Liver (tissue), 9 donors: ENCODE measurements around the gene ACOXL. TPM values are rescaled to one million over a fixed set of nuclear protein-coding genes. Genes with fewer than 3 reads are reported as not detected.

Source experiments
- DNase-seq: peaks from one replicate; pipeline ENCODE4 v3.0.0-alpha.2; 2017; ENCODE audit warnings: low spot score
- H3K27ac ChIP-seq, 2 donors: one replicate each; pipeline ENCODE4 v1.7.0; 2013; ENCODE audit warnings: inconsistent platforms in 2 of 2, low read length in 2 of 2, control low read depth in 1 of 2, low read depth in 1 of 2, mild to moderate bottlenecking in 1 of 2
- H3K27me3 ChIP-seq, 4 donors: one replicate each; pipeline versions ENCODE4 v1.6.1 to v1.7.0; 2013; ENCODE audit warnings: low read length in 3 of 4, inconsistent platforms in 1 of 4, mild to moderate bottlenecking in 1 of 4, moderate library complexity in 1 of 4; ENCODE audit not compliant: control insufficient read depth in 4 of 4, insufficient read depth in 4 of 4
- H3K36me3 ChIP-seq, 4 donors: one replicate each; pipeline versions ENCODE4 v1.6.1 to v1.7.0; 2013; ENCODE audit warnings: low read length in 3 of 4, mild to moderate bottlenecking in 3 of 4, low read depth in 1 of 4, moderate library complexity in 1 of 4; ENCODE audit not compliant: control insufficient read depth in 4 of 4, insufficient read depth in 3 of 4
- H3K4me1 ChIP-seq, 4 donors: one replicate each; pipeline versions ENCODE4 v1.6.1 to v1.7.0; 2013; ENCODE audit warnings: low read length in 3 of 4, mild to moderate bottlenecking in 3 of 4, moderate library complexity in 1 of 4; ENCODE audit not compliant: control insufficient read depth in 4 of 4, insufficient read depth in 4 of 4
- H3K4me3 ChIP-seq, 3 donors: one replicate each; pipeline versions ENCODE4 v1.6.1 to v1.7.0; 2013; ENCODE audit warnings: low read length in 3 of 3, control low read depth in 1 of 3, low read depth in 1 of 3, mild to moderate bottlenecking in 1 of 3
- H3K9ac ChIP-seq, 2 donors: one replicate each; pipeline ENCODE4 v1.7.0; 2013; ENCODE audit warnings: low read length in 2 of 2, mild to moderate bottlenecking in 2 of 2, moderate library complexity in 2 of 2, control low read depth in 1 of 2, low read depth in 1 of 2
- H3K9me3 ChIP-seq, 4 donors: one replicate each; pipeline versions ENCODE4 v1.6.1 to v1.7.0; 2013; ENCODE audit warnings: low read length in 3 of 4; ENCODE audit not compliant: control insufficient read depth in 4 of 4
- ATF3 ChIP-seq: IDR thresholded peaks from 2 replicates; pipeline ENCODE4 v1.6.1; 2016; ENCODE audit warnings: antibody characterized with exemption
- CTCF ChIP-seq: fragments of 150-350 bp; IDR thresholded peaks from 2 replicates; pipeline ENCODE4 v1.5.1; 2017; ENCODE audit warnings: improper control_type of control experiment, low read depth, low read length; ENCODE audit not compliant: missing input control
- GABPA ChIP-seq, 2 donors: IDR thresholded peaks in 1 of 2; conservative IDR thresholded peaks in 1 of 2; 2 replicates each; pipeline ENCODE4 v1.6.1; 2016; ENCODE audit warnings: antibody characterized with exemption in 2 of 2, mild to moderate bottlenecking in 1 of 2, moderate library complexity in 1 of 2
- HNF4G ChIP-seq: IDR thresholded peaks from 2 replicates; pipeline ENCODE4 v1.6.1; 2016; ENCODE audit warnings: antibody characterized with exemption
- JUND ChIP-seq, 2 donors: IDR thresholded peaks; 2 replicates each; pipeline ENCODE4 v1.6.1; 2016; ENCODE audit warnings: antibody characterized with exemption in 2 of 2
- MAX ChIP-seq: IDR thresholded peaks from 2 replicates; pipeline ENCODE4 v1.6.1; 2016; ENCODE audit warnings: antibody characterized with exemption
- NR2F2 ChIP-seq: IDR thresholded peaks from 2 replicates; pipeline ENCODE4 v1.6.1; 2016; ENCODE audit warnings: antibody characterized with exemption
- RAD21 ChIP-seq, 2 donors: IDR thresholded peaks; 2 replicates each; pipeline ENCODE4 v1.6.1; 2016; ENCODE audit warnings: antibody characterized with exemption in 2 of 2, mild to moderate bottlenecking in 2 of 2
- REST ChIP-seq: IDR thresholded peaks from 2 replicates; pipeline ENCODE4 v1.6.1; 2016; ENCODE audit warnings: antibody characterized with exemption, mild to moderate bottlenecking
- RXRA ChIP-seq, 2 donors: IDR thresholded peaks; 2 replicates each; pipeline ENCODE4 v1.6.1; 2017 to 2018; ENCODE audit warnings: antibody characterized with exemption in 2 of 2, mild to moderate bottlenecking in 1 of 2
- SP1 ChIP-seq: IDR thresholded peaks from 2 replicates; pipeline ENCODE4 v1.6.1; 2018; ENCODE audit warnings: antibody characterized with exemption, mild to moderate bottlenecking
- YY1 ChIP-seq: IDR thresholded peaks from 2 replicates; pipeline ENCODE4 v1.6.1; 2016; ENCODE audit warnings: antibody characterized with exemption, mild to moderate bottlenecking
- ZBTB33 ChIP-seq: IDR thresholded peaks from 2 replicates; pipeline ENCODE4 v1.6.1; 2016; ENCODE audit warnings: antibody characterized with exemption
- WGBS: extraction: QIAGEN DNeasy Blood & Tissue Kit; methylation state at CpG from one replicate; pipeline ENCODE4 v1.1.7; 2013; 5-methylcytosine and 5-hydroxymethylcytosine counted together
- polyA plus RNA-seq, 2 donors: library from polyadenylated mRNA; stranded (reverse) in 1 of 2; unstranded in 1 of 2; fragments of 200-250 nt in 1 of 2; fragments of >200 nt in 1 of 2; fragmentation: Nextera tagmentation in 1 of 2; extraction: Ambion mirVana in 1 of 2; gene quantifications; one replicate each; pipeline versions ENCODE4 v1.2.1 to v1.2.3, GENCODE V29; 2013 to 2015
- total RNA-seq, 2 donors: library from RNA; depleted of rRNA; stranded (reverse); fragments of >200 nt; gene quantifications; one replicate each; pipeline ENCODE4 v1.2.3, GENCODE V29; 2014
- donor health status: healthy.
- donor health status: healthy.
- donor health status: healthy.
- donor health status: healthy.
- donor health status: healthy.

The ACOXL gene
- total and polyA plus RNA-seq, 4 donors: 0.07 TPM; not detected in 3

- Histone ChIP-seq H3K36me3 (no peaks in the 10 kb centered on the region), H3K9me3 (no peaks in the 10 kb centered on the region), H3K4me1 (no peaks in the 10 kb centered on the region), H3K27me3 (no peaks in the 10 kb centered on the region), H3K9ac (no peak overlapping the region), H3K4me3 (no peak overlapping the region), H3K27ac (no peak overlapping the region)
- 75% methylated on average over 2 of the region's 2 CpGs for WGBS
- DNase-seq: no peak
- TF ChIP-seq CTCF: no peak
- TF ChIP-seq HNF4G: no peak
- TF ChIP-seq RXRA (IDR thresholded peaks at IDR 0.05): no peak
- no peak for TF ChIP-seq GABPA (IDR thresholded peaks at IDR 0.05 in 1 of 2, conservative IDR thresholded peaks at IDR 0.05 in 1 of 2)
- TF ChIP-seq NR2F2: no peak
- no peak for TF ChIP-seq SP1
- TF ChIP-seq RAD21 (IDR thresholded peaks at IDR 0.05): no peak
These were observed 131.4 kb downstream of the ACOXL start for GRCh38 chr2:110863726-110864125.

GRCh38 chr2:110864176-110864575 lies 131.8 kb downstream of the ACOXL start:
- WGBS: 88% methylated on average over 3 of the region's 3 CpGs
- no peak overlapping the region for H3K27ac ChIP-seq
- no peak for DNase-seq
- H3K4me1 ChIP-seq: no peaks in the 10 kb centered on the region
- H3K27me3 ChIP-seq: no peaks in the 10 kb centered on the region
- H3K36me3 ChIP-seq: no peaks in the 10 kb centered on the region
- H3K9me3 ChIP-seq: no peaks in the 10 kb centered on the region
- H3K9ac ChIP-seq: no peak overlapping the region
- TF ChIP-seq ATF3: no peak
- TF ChIP-seq YY1: no peak
- no peak for TF ChIP-seq RXRA (IDR thresholded peaks at IDR 0.05)
- no peak for TF ChIP-seq ZBTB33
- no peak for TF ChIP-seq SP1
- TF ChIP-seq MAX: no peak
- no peak for TF ChIP-seq JUND (IDR thresholded peaks at IDR 0.05)
- no peak for TF ChIP-seq GABPA (IDR thresholded peaks at IDR 0.05 in 1 of 2, conservative IDR thresholded peaks at IDR 0.05 in 1 of 2)
- no peak for TF ChIP-seq REST
- H3K4me3 ChIP-seq: no peak overlapping the region
